ENCODE results near the gene EPB41. TPM values are rescaled to one million over a fixed set of nuclear protein-coding genes. Genes with fewer than 3 reads are reported as not detected.

Gene EPB41
- 100 to 1,000 TPM in 1 of 2 donors, 10 to 100 TPM in 1; 61.1 to 189 TPM for total RNA-seq
- 10 to 100 TPM; 10.7 to 15.1 TPM for polyA plus RNA-seq

- Histone ChIP-seq H3K27me3 (ENCODE audit: control insufficient read depth in 4 of 4, insufficient read depth in 4 of 4, low read length in 3 of 4) (no peaks in the 10 kb centered on the region), H3K36me3 (ENCODE audit: control insufficient read depth in 4 of 4, insufficient read depth in 3 of 4, low read depth in 1 of 4, low read length in 3 of 4) (no peaks in the 10 kb centered on the region), H3K4me3 (ENCODE audit: low read depth in 1 of 3, low read length in 3 of 3) (peak within 1 kb of the TSS; percentile 27 to 74 (median 59)), H3K4me1 (ENCODE audit: control insufficient read depth in 4 of 4, insufficient read depth in 4 of 4, low read length in 3 of 4) (peaks cover 3 to 21% (median 14%) of the 10 kb centered on the region in 4 donors), H3K9ac (ENCODE audit: low read depth in 1 of 2, low read length in 2 of 2) (peak within 1 kb of the TSS in 1 of 2 donors; percentile 58), H3K9me3 (ENCODE audit: control insufficient read depth in 4 of 4, low read length in 3 of 4) (no peaks in the 10 kb centered on the region), H3K27ac (ENCODE audit: low read depth in 1 of 2, low read length in 2 of 2) (peak within 1 kb of the TSS; percentile 9 to 36)
- WGBS = under 1% methylated on average over 95 of the region's 95 CpGs
- TF ChIP-seq RAD21 (IDR thresholded peaks at IDR 0.05) (peak; percentile 23), GABPA (IDR thresholded peaks at IDR 0.05 in 1 of 2, conservative IDR thresholded peaks at IDR 0.05 in 1 of 2) (no peak), SP1 (IDR thresholded peaks at IDR 0.05) (peak; percentile 34)
- DNase-seq (ENCODE audit: low spot score) = peak; percentile 86
Observed at GRCh38 chr1:28914228-28915030, at the start of gene EPB41. Gene EPB41 (plus strand): TSS chr1:28914569. CDS start chr1:28987438, 72,869 bp downstream.

GRCh38 chr1:28864695-28865094, 49.7 kb upstream of the EPB41 start:
- no peak for TF ChIP-seq JUND (IDR thresholded peaks at IDR 0.05)
- no peak for TF ChIP-seq ZBTB33 (IDR thresholded peaks at IDR 0.05)
- TF ChIP-seq, protein P1, sequence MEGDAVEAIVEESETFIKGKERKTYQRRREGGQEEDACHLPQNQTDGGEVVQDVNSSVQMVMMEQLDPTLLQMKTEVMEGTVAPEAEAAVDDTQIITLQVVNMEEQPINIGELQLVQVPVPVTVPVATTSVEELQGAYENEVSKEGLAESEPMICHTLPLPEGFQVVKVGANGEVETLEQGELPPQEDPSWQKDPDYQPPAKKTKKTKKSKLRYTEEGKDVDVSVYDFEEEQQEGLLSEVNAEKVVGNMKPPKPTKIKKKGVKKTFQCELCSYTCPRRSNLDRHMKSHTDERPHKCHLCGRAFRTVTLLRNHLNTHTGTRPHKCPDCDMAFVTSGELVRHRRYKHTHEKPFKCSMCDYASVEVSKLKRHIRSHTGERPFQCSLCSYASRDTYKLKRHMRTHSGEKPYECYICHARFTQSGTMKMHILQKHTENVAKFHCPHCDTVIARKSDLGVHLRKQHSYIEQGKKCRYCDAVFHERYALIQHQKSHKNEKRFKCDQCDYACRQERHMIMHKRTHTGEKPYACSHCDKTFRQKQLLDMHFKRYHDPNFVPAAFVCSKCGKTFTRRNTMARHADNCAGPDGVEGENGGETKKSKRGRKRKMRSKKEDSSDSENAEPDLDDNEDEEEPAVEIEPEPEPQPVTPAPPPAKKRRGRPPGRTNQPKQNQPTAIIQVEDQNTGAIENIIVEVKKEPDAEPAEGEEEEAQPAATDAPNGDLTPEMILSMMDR (IDR thresholded peaks at IDR 0.05; ENCODE audit: low read depth, low read length, missing input control) = no peak
- no peak for TF ChIP-seq RAD21 (IDR thresholded peaks at IDR 0.05)
- no peak for TF ChIP-seq SP1 (IDR thresholded peaks at IDR 0.05)
- DNase-seq (ENCODE audit: low spot score) = no peak
- WGBS = 79% methylated on average over 6 of the region's 6 CpGs
- Histone ChIP-seq H3K9me3 (ENCODE audit: control insufficient read depth in 4 of 4, low read length in 3 of 4) (no peaks in the 10 kb centered on the region), H3K27ac (ENCODE audit: low read depth in 1 of 2, low read length in 2 of 2) (no peak overlapping the region), H3K27me3 (ENCODE audit: control insufficient read depth in 4 of 4, insufficient read depth in 4 of 4, low read length in 3 of 4) (no peaks in the 10 kb centered on the region), H3K36me3 (ENCODE audit: control insufficient read depth in 4 of 4, insufficient read depth in 3 of 4, low read depth in 1 of 4, low read length in 3 of 4) (no peaks in the 10 kb centered on the region), H3K4me1 (ENCODE audit: control insufficient read depth in 4 of 4, insufficient read depth in 4 of 4, low read length in 3 of 4) (no peaks in the 10 kb centered on the region), H3K4me3 (ENCODE audit: low read depth in 1 of 3, low read length in 3 of 3) (no peak overlapping the region), H3K9ac (ENCODE audit: low read depth in 1 of 2, low read length in 2 of 2) (no peak overlapping the region)

DNA sequence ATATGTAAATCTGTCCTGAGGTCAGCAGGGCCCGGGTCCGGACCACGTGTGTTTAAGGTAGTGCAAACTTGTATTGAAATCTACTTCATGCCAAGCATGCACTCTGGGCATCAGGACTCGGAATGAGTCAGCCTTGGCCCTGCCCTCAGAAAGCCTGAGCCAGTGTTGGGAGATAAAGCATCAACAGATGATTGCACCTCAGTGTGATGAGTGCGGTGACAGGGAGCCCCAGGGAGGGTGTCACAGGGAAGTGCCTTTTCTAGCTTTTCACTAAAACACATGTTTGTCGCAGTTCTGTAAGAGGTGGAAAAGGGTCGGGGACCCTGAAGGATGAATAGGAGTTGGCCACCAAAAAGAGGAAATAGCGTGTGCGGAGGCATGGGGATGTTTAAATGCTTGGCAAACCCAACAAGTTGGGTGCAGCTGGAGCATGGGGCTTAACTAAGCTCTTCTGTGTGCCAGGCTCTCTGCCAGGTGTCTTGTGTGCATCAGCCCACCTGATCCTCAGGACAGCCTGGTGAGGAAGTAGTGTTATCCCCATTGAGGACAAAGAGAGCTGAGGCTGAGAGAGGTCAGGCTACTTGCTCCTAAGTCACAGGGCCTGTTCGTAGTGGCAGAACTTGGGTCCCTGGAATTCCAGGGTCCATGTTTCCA, 48.2 kb upstream of the EPB41 start:
- Histone ChIP-seq H3K27me3 (ENCODE audit: control insufficient read depth in 4 of 4, insufficient read depth in 4 of 4, low read length in 3 of 4) (no peaks in the 10 kb centered on the region), H3K36me3 (ENCODE audit: control insufficient read depth in 4 of 4, insufficient read depth in 3 of 4, low read depth in 1 of 4, low read length in 3 of 4) (no peaks in the 10 kb centered on the region), H3K4me3 (ENCODE audit: low read depth in 1 of 3, low read length in 3 of 3) (no peak overlapping the region), H3K27ac (ENCODE audit: low read depth in 1 of 2, low read length in 2 of 2) (no peak overlapping the region), H3K9me3 (ENCODE audit: control insufficient read depth in 4 of 4, low read length in 3 of 4) (no peaks in the 10 kb centered on the region), H3K9ac (ENCODE audit: low read depth in 1 of 2, low read length in 2 of 2) (no peak overlapping the region), H3K4me1 (ENCODE audit: control insufficient read depth in 4 of 4, insufficient read depth in 4 of 4, low read length in 3 of 4) (peaks cover 0 to 2% (median 0%) of the 10 kb centered on the region in 4 donors)
- WGBS = 84% methylated on average over 10 of the region's 10 CpGs
- no peak for TF ChIP-seq TAF1 (conservative IDR thresholded peaks at IDR 0.05)
- no peak for TF ChIP-seq FOXA1 (IDR thresholded peaks at IDR 0.05)
- TF ChIP-seq RXRA (IDR thresholded peaks at IDR 0.05) = no peak
- TF ChIP-seq HNF4A (conservative IDR thresholded peaks at IDR 0.05) = no peak
- no peak for TF ChIP-seq FOXA2 (IDR thresholded peaks at IDR 0.05)
- TF ChIP-seq, protein P2, sequence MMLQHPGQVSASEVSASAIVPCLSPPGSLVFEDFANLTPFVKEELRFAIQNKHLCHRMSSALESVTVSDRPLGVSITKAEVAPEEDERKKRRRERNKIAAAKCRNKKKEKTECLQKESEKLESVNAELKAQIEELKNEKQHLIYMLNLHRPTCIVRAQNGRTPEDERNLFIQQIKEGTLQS (IDR thresholded peaks at IDR 0.05) = no peak
- TF ChIP-seq JUND (IDR thresholded peaks at IDR 0.05) = no peak
- TF ChIP-seq, protein P3, sequence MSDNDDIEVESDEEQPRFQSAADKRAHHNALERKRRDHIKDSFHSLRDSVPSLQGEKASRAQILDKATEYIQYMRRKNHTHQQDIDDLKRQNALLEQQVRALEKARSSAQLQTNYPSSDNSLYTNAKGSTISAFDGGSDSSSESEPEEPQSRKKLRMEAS (IDR thresholded peaks at IDR 0.05) = no peak
- no peak for TF ChIP-seq SP1 (IDR thresholded peaks at IDR 0.05)
- TF ChIP-seq NR2F2 (IDR thresholded peaks at IDR 0.05) = no peak
- TF ChIP-seq EGR1 (IDR thresholded peaks at IDR 0.05; ENCODE audit: low read depth in 2 of 2) = no peak
- no peak for TF ChIP-seq YY1 (IDR thresholded peaks at IDR 0.05)
- TF ChIP-seq, protein P4, sequence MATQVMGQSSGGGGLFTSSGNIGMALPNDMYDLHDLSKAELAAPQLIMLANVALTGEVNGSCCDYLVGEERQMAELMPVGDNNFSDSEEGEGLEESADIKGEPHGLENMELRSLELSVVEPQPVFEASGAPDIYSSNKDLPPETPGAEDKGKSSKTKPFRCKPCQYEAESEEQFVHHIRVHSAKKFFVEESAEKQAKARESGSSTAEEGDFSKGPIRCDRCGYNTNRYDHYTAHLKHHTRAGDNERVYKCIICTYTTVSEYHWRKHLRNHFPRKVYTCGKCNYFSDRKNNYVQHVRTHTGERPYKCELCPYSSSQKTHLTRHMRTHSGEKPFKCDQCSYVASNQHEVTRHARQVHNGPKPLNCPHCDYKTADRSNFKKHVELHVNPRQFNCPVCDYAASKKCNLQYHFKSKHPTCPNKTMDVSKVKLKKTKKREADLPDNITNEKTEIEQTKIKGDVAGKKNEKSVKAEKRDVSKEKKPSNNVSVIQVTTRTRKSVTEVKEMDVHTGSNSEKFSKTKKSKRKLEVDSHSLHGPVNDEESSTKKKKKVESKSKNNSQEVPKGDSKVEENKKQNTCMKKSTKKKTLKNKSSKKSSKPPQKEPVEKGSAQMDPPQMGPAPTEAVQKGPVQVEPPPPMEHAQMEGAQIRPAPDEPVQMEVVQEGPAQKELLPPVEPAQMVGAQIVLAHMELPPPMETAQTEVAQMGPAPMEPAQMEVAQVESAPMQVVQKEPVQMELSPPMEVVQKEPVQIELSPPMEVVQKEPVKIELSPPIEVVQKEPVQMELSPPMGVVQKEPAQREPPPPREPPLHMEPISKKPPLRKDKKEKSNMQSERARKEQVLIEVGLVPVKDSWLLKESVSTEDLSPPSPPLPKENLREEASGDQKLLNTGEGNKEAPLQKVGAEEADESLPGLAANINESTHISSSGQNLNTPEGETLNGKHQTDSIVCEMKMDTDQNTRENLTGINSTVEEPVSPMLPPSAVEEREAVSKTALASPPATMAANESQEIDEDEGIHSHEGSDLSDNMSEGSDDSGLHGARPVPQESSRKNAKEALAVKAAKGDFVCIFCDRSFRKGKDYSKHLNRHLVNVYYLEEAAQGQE (IDR thresholded peaks at IDR 0.05) = no peak
- no peak for TF ChIP-seq RAD21 (IDR thresholded peaks at IDR 0.05)
- TF ChIP-seq GABPA (IDR thresholded peaks at IDR 0.05 in 1 of 2, conservative IDR thresholded peaks at IDR 0.05 in 1 of 2) = no peak
- TF ChIP-seq HNF4G (IDR thresholded peaks at IDR 0.05) = no peak
- no peak for DNase-seq (ENCODE audit: low spot score)

Measured in liver (tissue), 9 donors.